ENCODE results near the gene PCED1B. TPM values are rescaled to one million over a fixed set of nuclear protein-coding genes. Genes with fewer than 3 reads are reported as not detected.

PCED1B gene
- total RNA-seq, 2 experiments from 2014 or later = 117 to 119 TPM

DNA sequence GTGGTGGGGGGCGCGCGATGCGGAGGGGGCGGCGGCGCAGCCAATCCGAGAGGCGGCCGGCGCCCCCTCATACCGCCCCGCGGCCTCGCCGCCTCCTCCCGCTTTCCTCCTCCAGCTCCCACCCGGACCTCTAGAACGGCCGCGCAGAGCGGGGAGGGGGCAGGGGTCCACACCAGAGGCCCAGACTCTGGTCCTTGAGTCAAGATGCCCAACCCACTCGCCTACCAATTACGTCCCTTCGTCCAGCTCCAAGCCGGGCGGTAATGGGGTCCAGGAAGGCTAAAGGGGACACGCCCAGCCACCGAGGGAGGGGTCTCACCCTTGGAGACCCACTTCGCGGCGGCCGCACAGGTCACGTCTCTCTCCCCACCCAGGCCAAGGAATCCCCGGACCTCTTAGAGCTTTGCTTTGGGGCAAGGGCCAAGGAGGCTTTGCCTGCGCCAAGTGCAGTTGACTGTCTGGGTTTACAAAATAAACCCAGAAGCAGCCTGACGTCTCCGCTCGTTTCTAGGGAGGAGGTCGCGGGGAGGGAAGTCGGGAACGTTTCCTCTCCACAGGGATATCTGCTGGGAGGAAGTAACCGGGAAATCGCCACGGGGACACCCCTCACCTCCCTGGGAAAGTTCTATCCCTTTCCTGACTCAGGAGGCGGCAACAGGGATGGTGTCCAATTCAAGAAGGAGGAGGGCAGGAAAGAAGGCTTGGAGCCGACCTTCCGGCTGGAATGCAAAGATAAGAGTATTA lies 732 bp downstream of the PCED1B start:
- peaks cover 76% of the 10 kb centered on the region for H3K4me1 Mint-ChIP-seq (ENCODE audit: low read depth)
- peak; percentile 40 for ATAC-seq
- H3K4me3 Mint-ChIP-seq = peak overlapping the region; percentile 87
- peaks cover 37% of the 10 kb centered on the region for H3K36me3 Mint-ChIP-seq (ENCODE audit: low read depth)
- DNase-seq = peak; percentile 49
- intact Hi-C loops (cut with micrococcal nuclease) = loop anchor here (5.0 to 10.0 kb wide), 3 partner anchors 112 to 315 kb away; no protein-coding TSS in a partner anchor
- POLR2A ChIA-PET = interaction anchor here (0.7 to 10.4 kb wide), 12 partner anchors 9 to 317 kb away, joined by 3 to 170 read pairs (median 4); no protein-coding TSS in a partner anchor
- H3K9me3 Mint-ChIP-seq = no peaks in the 10 kb centered on the region
- CTCF ChIA-PET = interaction anchor here (0.9 to 3.7 kb wide), 13 partner anchors 10 to 317 kb away, joined by 3 to 20 read pairs (median 4); no protein-coding TSS in a partner anchor
- TF ChIP-seq, protein P1, sequence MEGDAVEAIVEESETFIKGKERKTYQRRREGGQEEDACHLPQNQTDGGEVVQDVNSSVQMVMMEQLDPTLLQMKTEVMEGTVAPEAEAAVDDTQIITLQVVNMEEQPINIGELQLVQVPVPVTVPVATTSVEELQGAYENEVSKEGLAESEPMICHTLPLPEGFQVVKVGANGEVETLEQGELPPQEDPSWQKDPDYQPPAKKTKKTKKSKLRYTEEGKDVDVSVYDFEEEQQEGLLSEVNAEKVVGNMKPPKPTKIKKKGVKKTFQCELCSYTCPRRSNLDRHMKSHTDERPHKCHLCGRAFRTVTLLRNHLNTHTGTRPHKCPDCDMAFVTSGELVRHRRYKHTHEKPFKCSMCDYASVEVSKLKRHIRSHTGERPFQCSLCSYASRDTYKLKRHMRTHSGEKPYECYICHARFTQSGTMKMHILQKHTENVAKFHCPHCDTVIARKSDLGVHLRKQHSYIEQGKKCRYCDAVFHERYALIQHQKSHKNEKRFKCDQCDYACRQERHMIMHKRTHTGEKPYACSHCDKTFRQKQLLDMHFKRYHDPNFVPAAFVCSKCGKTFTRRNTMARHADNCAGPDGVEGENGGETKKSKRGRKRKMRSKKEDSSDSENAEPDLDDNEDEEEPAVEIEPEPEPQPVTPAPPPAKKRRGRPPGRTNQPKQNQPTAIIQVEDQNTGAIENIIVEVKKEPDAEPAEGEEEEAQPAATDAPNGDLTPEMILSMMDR (IDR thresholded peaks at IDR 0.05) = no peak
- H3K27me3 Mint-ChIP-seq = no peaks in the 10 kb centered on the region
- peak overlapping the region; percentile 94 for H3K27ac Mint-ChIP-seq

DNA sequence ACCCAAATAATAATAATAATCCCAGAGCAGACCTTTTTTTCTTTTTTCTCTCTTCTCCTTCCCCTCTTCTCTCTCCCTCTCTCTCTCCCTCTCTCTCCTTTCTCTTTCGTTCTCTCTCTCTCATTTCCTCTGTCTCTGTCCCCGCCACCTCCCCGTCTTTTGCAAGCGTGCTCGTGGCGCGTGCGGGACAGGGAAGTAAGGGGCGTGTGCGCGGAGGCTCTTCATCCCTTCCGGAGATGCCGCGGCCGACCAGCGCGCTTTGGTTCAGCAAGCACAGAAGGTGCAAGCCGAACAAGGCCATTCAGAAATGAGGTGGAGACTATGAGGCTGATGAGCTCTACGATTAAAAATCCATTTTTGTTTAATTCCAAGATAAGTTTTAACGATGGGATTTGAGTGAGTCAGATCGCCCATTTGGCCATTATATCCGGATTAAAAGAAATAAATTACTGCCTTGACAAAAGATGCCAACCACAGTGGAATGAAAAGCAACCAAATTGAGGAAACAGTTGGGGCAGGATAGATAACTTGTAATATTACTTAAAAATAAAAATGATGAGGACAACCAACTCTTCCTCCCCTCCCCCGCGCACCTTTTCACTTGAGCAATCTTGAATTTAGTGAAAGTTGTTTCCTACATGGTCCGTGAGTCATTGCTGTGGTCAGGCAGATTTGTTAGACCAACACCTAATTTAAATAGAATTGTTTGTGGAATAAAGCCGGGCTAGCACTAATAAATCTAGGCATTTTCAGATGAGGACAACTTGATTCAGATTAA lies 1.5 kb downstream of the PCED1B start:
- ChIA-PET POLR2A (interaction anchor here (1.1 to 10.4 kb wide), 5 partner anchors 11 to 317 kb away, joined by 3 to 170 read pairs (median 7); no protein-coding TSS in a partner anchor), CTCF (interaction anchor here (1.0 to 4.4 kb wide), 7 partner anchors 10 to 317 kb away, joined by 3 to 22 read pairs (median 12); no protein-coding TSS in a partner anchor)
- Mint-ChIP-seq H3K27ac (peak overlapping the region; percentile 94), H3K4me1 (ENCODE audit: low read depth) (peaks cover 79% of the 10 kb centered on the region), H3K36me3 (ENCODE audit: low read depth) (peaks cover 32% of the 10 kb centered on the region), H3K27me3 (no peaks in the 10 kb centered on the region), H3K9me3 (no peaks in the 10 kb centered on the region), H3K4me3 (peak overlapping the region; percentile 87)
- peak; percentile 87 for DNase-seq
- intact Hi-C loops (cut with micrococcal nuclease) = loop anchor here (5.0 to 10.0 kb wide), 3 partner anchors 111 to 314 kb away; no protein-coding TSS in a partner anchor
- TF ChIP-seq, protein P1 (IDR thresholded peaks at IDR 0.05) = no peak
- ATAC-seq = peak; percentile 54

DNA sequence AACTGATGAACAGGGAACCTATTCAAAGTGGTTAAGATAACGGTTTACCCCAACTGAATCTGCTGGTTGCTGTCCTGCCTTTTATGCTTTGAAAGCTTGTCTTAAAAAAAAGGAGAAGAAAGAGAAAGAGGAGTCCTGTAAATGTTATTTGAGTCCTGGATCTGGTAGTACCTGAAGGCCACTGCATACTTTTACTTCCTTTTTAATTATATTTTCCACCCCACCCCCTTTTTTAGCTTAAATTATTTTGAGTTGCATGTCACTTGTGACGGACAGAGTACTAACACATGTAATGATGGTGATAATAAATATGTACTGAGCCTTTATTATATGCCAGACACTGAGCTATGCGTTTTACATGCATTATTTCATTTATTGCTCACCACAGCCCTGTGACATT lies 2.9 kb downstream of the PCED1B start:
- ChIA-PET POLR2A (interaction anchor here (0.9 to 10.4 kb wide), 2 partner anchors 109 to 131 kb away, joined by 3 to 170 read pairs; no protein-coding TSS in a partner anchor), CTCF (interaction anchor here (2.3 to 4.4 kb wide), 4 partner anchors 11 to 315 kb away, joined by 8 to 22 read pairs (median 10); no protein-coding TSS in a partner anchor)
- Mint-ChIP-seq H3K36me3 (ENCODE audit: low read depth) (peaks cover 26% of the 10 kb centered on the region), H3K4me1 (ENCODE audit: low read depth) (peaks cover 72% of the 10 kb centered on the region), H3K9me3 (no peaks in the 10 kb centered on the region), H3K27me3 (no peaks in the 10 kb centered on the region), H3K27ac (peak overlapping the region; percentile 50), H3K4me3 (no peak overlapping the region)
- intact Hi-C loops (cut with micrococcal nuclease) = loop anchor here (5.0 to 10.0 kb wide), 3 partner anchors 110 to 313 kb away; no protein-coding TSS in a partner anchor
- ATAC-seq (no peak), DNase-seq (no peak)
- TF ChIP-seq, protein P1 (IDR thresholded peaks at IDR 0.05) = no peak

DNA sequence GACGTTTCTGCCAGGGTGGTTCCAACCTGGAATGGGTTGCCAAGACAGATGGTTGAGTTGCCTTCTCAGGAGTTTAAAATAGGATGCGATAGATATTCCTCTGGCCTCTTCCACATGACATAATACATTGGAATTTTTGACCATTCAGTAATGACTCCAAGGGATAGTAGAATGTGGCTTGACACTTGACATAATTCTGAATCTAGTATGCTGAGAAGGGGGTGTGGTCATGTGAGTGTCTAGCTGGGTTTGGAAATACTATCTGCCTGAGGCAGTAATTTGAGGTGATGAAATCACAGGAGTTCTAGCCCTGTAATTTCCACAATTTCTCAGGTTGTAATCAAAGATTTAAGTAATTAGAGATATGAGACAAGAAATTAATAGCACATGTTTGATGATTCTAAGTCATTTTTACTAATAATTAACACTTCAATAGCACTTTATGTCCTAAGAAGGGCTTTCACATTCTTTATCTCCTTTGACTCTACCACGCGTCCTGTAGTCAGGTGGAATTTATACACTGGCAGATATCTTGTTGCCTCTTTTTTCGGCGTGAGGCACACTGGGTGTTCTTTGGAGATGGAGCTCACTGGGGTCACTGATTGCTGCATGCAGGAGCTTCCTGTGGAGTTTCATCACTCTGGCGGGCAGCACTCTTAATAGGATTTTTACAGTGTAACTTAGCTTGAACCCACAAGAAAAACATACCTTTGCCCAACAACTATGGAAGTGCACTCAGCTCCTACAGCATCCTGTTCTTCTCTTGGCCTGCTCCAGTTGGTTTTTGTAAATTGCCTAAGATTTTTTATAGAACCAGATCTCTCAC lies 3.6 kb downstream of the PCED1B start:
- ChIA-PET POLR2A (interaction anchor here (0.9 to 10.4 kb wide), 3 partner anchors 108 to 130 kb away, joined by 3 to 170 read pairs (median 4); no protein-coding TSS in a partner anchor), CTCF (interaction anchor here (1.5 to 4.4 kb wide), 5 partner anchors 12 to 315 kb away, joined by 3 to 22 read pairs (median 10); no protein-coding TSS in a partner anchor)
- Mint-ChIP-seq H3K9me3 (no peaks in the 10 kb centered on the region), H3K27me3 (no peaks in the 10 kb centered on the region), H3K36me3 (ENCODE audit: low read depth) (peaks cover 19% of the 10 kb centered on the region), H3K4me1 (ENCODE audit: low read depth) (peaks cover 67% of the 10 kb centered on the region), H3K4me3 (no peak overlapping the region), H3K27ac (peak overlapping the region; percentile 82)
- ATAC-seq (no peak), DNase-seq (no peak)
- intact Hi-C loops (cut with micrococcal nuclease) = loop anchor here (5.0 to 10.0 kb wide), 3 partner anchors 109 to 312 kb away; no protein-coding TSS in a partner anchor
- TF ChIP-seq, protein P1 (IDR thresholded peaks at IDR 0.05) = no peak
